Cardiac fibroblast (primary cell): ENCODE measurements around the gene FXYD6.

Experiments
- DNase-seq, 2 donors: peaks; one replicate each; pipeline versions ENCODE4 v3.0.0 to v3.0.0-alpha.2; 2010; ENCODE audit warnings: low read depth in 2 of 2
- H3K4me3 ChIP-seq, 2 donors: replicated peaks in 1 of 2; 1 replicate in 1 of 2; 2 replicates in 1 of 2; pipeline ENCODE4 v1.5.1; 2011; ENCODE audit warnings: low read depth in 2 of 2, low read length in 2 of 2, mild to moderate bottlenecking in 2 of 2, moderate library complexity in 1 of 2
- TF ChIP-seq, protein P1 (sequence below): IDR thresholded peaks from one replicate; pipeline ENCODE4 v1.5.1; 2011; ENCODE audit warnings: low read depth, mild to moderate bottlenecking, low read length, inconsistent platforms

The FXYD6 gene

DNA sequence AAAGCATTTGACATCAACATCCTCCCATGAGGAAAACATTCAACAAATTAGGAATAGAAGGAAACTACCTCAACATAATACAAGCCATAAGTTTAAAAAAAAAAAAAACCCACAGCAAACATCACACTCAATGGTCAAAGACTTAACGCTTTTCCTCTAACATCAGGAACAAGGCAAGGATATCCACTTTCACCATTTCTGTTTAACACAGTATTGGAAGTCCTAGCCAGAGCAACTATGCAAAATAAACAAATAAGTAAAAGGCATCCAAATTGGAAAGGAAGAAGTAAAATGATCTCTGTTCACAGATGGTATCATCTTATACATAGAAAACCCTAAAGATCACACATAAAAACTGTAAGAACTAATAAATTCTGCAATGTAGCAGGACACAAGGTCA lies 13.1 kb downstream of the FXYD6 start:
- no peak overlapping the region for H3K4me3 ChIP-seq
- DNase-seq, result no peak
- TF ChIP-seq, protein P1, sequence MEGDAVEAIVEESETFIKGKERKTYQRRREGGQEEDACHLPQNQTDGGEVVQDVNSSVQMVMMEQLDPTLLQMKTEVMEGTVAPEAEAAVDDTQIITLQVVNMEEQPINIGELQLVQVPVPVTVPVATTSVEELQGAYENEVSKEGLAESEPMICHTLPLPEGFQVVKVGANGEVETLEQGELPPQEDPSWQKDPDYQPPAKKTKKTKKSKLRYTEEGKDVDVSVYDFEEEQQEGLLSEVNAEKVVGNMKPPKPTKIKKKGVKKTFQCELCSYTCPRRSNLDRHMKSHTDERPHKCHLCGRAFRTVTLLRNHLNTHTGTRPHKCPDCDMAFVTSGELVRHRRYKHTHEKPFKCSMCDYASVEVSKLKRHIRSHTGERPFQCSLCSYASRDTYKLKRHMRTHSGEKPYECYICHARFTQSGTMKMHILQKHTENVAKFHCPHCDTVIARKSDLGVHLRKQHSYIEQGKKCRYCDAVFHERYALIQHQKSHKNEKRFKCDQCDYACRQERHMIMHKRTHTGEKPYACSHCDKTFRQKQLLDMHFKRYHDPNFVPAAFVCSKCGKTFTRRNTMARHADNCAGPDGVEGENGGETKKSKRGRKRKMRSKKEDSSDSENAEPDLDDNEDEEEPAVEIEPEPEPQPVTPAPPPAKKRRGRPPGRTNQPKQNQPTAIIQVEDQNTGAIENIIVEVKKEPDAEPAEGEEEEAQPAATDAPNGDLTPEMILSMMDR, result no peak

DNA sequence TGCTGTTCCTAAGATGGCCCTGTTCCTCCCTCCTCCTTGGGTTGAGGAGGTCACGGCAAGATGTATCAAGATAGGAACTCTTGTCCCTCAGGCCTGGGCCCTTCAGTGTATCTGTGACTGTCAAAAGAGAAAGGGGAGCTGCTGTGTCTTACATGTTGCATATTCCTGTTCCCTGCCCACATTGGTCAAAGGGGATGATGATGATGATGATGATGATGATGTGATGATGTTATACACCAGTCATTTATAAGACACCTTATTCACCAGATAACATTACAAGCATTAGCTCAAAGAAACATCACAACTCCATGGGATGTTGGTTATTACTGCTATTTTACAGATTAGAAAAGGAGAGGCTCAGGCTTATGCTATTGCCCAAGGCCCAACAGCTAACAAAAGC lies 13.7 kb downstream of the FXYD6 start:
- no peak overlapping the region for H3K4me3 ChIP-seq
- TF ChIP-seq, protein P1, result no peak
- DNase-seq, result no peak

DNA sequence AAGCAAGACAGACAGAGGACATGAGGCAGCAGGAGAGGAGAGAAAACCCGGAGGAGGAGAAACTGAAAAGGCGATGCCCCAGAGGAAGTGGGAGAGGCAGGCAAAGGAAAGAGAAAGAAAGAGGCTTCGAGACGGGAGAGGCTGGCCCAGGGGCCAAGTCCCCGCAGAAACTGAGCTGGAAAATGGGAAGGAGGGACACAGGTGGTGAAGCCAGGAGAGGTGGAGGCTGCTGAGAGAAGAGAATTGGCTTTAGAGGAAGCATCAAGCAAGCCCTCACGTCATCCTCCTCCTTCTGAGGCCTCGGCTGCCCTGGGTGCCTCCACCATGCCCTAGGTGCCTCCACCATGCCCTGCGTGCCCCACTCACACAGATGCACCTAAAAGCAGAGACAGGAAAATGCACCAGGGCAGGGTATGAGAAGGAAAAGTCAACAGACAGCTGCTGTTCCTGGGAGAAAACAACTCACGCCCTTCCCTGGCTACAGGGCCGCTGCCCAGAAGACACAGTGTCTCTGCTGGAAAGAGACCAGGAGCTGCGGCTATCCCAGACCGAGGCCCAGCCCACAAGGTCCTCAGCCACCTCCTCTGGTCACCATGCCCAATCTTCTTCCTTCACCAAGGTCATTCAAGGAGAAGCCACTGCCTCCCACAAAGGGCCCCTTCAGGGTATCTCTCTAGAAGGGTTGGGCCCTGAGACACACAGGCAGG lies 14.3 kb downstream of the FXYD6 start:
- TF ChIP-seq, protein P1, result no peak
- no peak overlapping the region for H3K4me3 ChIP-seq
- DNase-seq, result no peak

DNA sequence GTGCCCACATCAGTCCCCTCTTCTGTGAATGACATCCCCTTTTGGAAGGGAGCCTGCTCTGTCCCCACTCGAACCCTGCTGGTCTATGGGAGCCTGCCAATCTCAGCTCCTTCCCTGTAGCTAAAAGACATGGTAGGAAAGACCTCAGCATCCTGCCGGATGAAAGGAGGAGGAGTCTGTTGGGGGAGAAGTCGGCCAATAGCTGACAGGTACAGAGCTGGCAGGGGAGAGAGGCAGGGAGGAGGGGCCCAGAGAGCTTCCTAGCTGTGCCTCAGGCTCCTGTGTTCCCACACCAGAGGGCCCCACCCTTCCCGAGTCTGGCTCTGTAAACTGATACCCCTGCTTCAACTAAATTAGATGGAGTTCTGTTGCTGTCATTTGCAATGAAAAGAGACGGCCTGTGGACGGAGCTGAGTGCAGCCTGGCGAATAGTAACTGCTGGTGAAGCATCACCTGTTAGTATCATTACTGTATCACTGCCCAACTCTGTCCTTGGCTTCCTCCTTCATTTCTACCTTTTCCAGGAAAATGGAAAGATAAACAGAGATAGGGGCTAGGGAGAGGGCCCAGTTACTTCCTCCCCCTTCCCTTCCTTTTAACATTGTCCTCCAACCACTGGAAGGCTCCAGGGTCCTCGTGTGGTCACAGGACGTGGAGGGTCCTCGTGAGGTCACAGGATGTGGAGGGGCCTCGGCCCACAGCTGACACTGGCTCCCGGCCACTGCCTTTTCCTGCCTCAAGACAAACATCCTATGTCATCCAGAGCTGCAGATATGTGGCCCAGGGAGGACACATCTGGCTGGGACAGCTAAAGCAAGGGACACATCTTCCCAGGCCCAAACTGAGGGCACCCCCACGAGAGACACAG lies 15.1 kb downstream of the FXYD6 start:
- TF ChIP-seq, protein P1, result no peak
- peak in 1 of 2 donors; percentile 15 for DNase-seq
- no peak overlapping the region for H3K4me3 ChIP-seq

DNA sequence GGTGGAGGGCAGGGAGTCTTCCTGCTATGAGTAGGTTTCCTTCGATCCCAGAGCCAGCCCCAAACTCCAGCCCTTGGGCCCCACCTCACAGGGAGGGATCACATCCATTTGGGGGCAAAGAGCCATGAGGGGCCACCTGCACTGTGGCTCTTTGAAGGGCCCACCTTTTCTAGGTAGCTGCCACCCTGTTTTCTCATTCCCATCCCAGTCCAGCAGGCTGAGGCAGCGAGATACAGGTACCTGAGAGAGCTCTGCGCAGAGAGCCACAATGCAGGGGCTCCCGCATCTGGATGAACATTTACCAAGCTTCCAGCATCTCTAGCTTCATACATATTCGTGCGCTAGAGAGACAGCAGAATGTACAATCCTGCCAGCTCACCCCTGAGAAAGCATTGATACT lies 16.3 kb downstream of the FXYD6 start:
- TF ChIP-seq, protein P1, result no peak
- no peak for DNase-seq
- no peak overlapping the region for H3K4me3 ChIP-seq

DNA sequence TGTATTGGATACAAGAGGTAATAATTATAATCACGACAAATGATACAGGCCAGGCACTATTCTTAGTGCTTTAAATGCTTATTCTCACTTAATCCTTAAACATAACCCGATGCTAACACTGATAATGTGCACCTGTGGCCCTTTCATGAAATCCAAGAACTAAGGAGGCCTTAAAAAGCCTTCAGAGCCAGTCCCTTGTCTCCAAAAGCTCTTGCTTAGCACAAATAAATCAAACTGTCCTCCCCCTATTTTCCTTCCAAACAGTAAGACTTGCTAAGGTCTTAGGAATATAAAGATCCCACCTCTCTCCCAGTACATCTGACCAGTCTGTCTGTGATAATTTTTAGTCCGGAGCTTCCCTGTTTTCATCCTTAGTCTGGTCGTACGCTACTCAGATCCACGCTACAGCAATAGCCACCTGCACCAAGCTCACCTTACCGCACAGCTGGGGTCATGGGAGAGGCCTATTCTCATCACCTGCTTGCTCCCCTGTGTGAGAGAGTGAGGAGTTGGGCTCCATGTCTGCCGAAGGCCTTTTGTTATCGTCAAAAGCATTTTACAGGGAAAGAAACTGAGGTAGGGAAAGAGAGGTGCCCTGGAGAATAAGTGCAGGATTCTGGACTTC lies 16.9 kb downstream of the FXYD6 start:
- no peak for DNase-seq
- H3K4me3 ChIP-seq, result no peak overlapping the region
- TF ChIP-seq, protein P1, result no peak
